ENCODE data around the gene DYNC1LI1.

DNA sequence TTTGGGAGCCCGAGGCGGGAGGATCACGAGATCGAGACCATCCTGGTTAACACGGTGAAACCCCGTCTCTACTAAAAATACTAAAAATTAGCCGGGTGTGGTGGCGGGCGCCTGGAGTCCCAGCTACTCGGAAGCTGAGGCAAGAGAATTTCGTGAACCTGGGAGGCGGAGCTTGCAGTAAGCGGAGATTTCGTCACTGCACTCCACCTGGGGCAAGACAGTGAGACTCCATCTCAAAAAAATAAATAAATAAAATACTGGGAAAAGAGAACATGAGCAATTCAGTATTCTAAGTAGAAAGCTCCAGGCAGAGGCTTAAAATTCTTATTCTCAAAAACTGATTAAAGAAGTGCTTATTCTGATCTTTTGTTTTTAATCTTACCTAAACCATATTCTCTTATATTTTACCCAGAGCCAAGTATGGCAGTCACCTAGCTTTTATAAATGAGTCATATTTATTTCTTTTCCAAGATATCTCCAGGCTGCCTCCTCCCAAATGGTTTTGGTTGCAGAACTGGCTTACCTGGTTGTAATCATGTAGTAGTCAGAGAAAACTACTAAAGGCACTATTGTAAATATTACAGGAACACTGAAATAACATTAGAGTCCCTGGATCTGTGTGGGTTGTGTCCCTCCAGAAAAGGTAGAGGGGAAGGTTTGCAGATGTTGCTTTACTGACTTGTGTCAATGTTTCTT is 45.8 kb upstream of the DYNC1LI1 start:
- no peak for TF ChIP-seq EZH2phosphoT487 (IDR thresholded peaks at IDR 0.05; ENCODE audit: low read depth, severe bottlenecking, unreplicated experiment)
- TF ChIP-seq, protein P1, sequence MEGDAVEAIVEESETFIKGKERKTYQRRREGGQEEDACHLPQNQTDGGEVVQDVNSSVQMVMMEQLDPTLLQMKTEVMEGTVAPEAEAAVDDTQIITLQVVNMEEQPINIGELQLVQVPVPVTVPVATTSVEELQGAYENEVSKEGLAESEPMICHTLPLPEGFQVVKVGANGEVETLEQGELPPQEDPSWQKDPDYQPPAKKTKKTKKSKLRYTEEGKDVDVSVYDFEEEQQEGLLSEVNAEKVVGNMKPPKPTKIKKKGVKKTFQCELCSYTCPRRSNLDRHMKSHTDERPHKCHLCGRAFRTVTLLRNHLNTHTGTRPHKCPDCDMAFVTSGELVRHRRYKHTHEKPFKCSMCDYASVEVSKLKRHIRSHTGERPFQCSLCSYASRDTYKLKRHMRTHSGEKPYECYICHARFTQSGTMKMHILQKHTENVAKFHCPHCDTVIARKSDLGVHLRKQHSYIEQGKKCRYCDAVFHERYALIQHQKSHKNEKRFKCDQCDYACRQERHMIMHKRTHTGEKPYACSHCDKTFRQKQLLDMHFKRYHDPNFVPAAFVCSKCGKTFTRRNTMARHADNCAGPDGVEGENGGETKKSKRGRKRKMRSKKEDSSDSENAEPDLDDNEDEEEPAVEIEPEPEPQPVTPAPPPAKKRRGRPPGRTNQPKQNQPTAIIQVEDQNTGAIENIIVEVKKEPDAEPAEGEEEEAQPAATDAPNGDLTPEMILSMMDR (IDR thresholded peaks at IDR 0.05; ENCODE audit: poor library complexity), result no peak
- no peak for TF ChIP-seq EZH2 (IDR thresholded peaks at IDR 0.05; ENCODE audit: borderline replicate concordance)

Measured in hepatocyte (in vitro differentiated cells).